ENCODE measurements around the gene TLE6.

TLE6 gene

GRCh38 chr19:2983351-2984214, 6.2 kb downstream of the TLE6 start:
- H3K14ac ChIP-seq (ENCODE audit: low read length) = no peak overlapping the region
- no peak overlapping the region for H2AK5ac ChIP-seq (ENCODE audit: low read length)
- no peak overlapping the region for H4K12ac ChIP-seq (ENCODE audit: low read depth, low read length)
- no peaks in the 10 kb centered on the region for H3K9me3 ChIP-seq (ENCODE audit: insufficient read depth, low read depth, low read length)
- H3K27me3 ChIP-seq (ENCODE audit: insufficient read depth, low read length) = peaks cover 11% of the 10 kb centered on the region
- no CpG with 5 or more reads among the region's 24 CpGs for WGBS (ENCODE audit: extremely low coverage, insufficient coverage, insufficient read length)
- H2BK120ac ChIP-seq (ENCODE audit: insufficient read depth, low read length, poor library complexity) = no peak overlapping the region
- peak overlapping the region; percentile 40 for H3K4me3 ChIP-seq (ENCODE audit: low read depth, low read length)
- no peak overlapping the region for H3K27ac ChIP-seq (ENCODE audit: low read depth, low read length)
- H3K23ac ChIP-seq (ENCODE audit: low read length) = no peak overlapping the region
- no peak overlapping the region for H3K4ac ChIP-seq (ENCODE audit: low read depth, low read length)
- H3K9ac ChIP-seq (ENCODE audit: low read length) = no peak overlapping the region
- H4K91ac ChIP-seq (ENCODE audit: low read depth, low read length) = no peak overlapping the region
- H3K18ac ChIP-seq (ENCODE audit: low read length) = no peak overlapping the region
- no peaks in the 10 kb centered on the region for H3K79me1 ChIP-seq (ENCODE audit: low read length)
- peak overlapping the region; percentile 54 for H3K4me2 ChIP-seq (ENCODE audit: low read length)
- no peak overlapping the region for H2BK12ac ChIP-seq (ENCODE audit: low read length)
- H2BK5ac ChIP-seq (ENCODE audit: low read depth, low read length, poor library complexity) = no peak overlapping the region
- no peak overlapping the region for H2AFZ ChIP-seq (ENCODE audit: insufficient read depth, low read length, poor library complexity)
- no peaks in the 10 kb centered on the region for H3K36me3 ChIP-seq (ENCODE audit: control insufficient read depth in 1 of 2, insufficient read depth in 2 of 2, low read length in 2 of 2)
- peak; percentile 97 to 98 for DNase-seq
- H3K79me2 ChIP-seq (ENCODE audit: control insufficient read depth, insufficient read depth, low read length, poor library complexity) = no peaks in the 10 kb centered on the region
- H4K8ac ChIP-seq (ENCODE audit: low read depth, low read length) = no peak overlapping the region
- H3K4me1 ChIP-seq (ENCODE audit: control insufficient read depth in 1 of 2, insufficient read depth in 2 of 2, low read length in 2 of 2) = peaks cover 4 to 8% of the 10 kb centered on the region in 2 experiments

GRCh38 chr19:2984215-2984528, 6.8 kb downstream of the TLE6 start:
- no peaks in the 10 kb centered on the region for H3K79me1 ChIP-seq (ENCODE audit: low read length)
- no CpG with 5 or more reads among the region's 14 CpGs for WGBS (ENCODE audit: extremely low coverage, insufficient coverage, insufficient read length)
- no peak overlapping the region for H3K9ac ChIP-seq (ENCODE audit: low read length)

GRCh38 chr19:2986951-2987524, 9.7 kb downstream of the TLE6 start:
- no peak for DNase-seq
- Histone ChIP-seq H3K9me3 (ENCODE audit: insufficient read depth, low read depth, low read length) (no peaks in the 10 kb centered on the region), H3K23ac (ENCODE audit: low read length) (no peak overlapping the region), H3K27ac (ENCODE audit: low read depth, low read length) (no peak overlapping the region), H4K91ac (ENCODE audit: low read depth, low read length) (no peak overlapping the region), H2BK120ac (ENCODE audit: insufficient read depth, low read length, poor library complexity) (no peak overlapping the region), H4K8ac (ENCODE audit: low read depth, low read length) (no peak overlapping the region), H3K4ac (ENCODE audit: low read depth, low read length) (no peak overlapping the region), H2AFZ (ENCODE audit: insufficient read depth, low read length, poor library complexity) (no peak overlapping the region), H3K79me1 (ENCODE audit: low read length) (no peaks in the 10 kb centered on the region), H2BK5ac (ENCODE audit: low read depth, low read length, poor library complexity) (no peak overlapping the region), H3K9ac (ENCODE audit: low read length) (no peak overlapping the region), H4K12ac (ENCODE audit: low read depth, low read length) (no peak overlapping the region), H3K14ac (ENCODE audit: low read length) (no peak overlapping the region), H3K4me3 (ENCODE audit: low read depth, low read length) (no peak overlapping the region), H3K79me2 (ENCODE audit: control insufficient read depth, insufficient read depth, low read length, poor library complexity) (no peaks in the 10 kb centered on the region), H3K36me3 (ENCODE audit: control insufficient read depth in 1 of 2, insufficient read depth in 2 of 2, low read length in 2 of 2) (no peaks in the 10 kb centered on the region), H2AK5ac (ENCODE audit: low read length) (no peak overlapping the region), H3K4me2 (ENCODE audit: low read length) (no peak overlapping the region), H2BK12ac (ENCODE audit: low read length) (no peak overlapping the region), H3K27me3 (ENCODE audit: insufficient read depth, low read length) (peaks cover 11% of the 10 kb centered on the region), H3K18ac (ENCODE audit: low read length) (no peak overlapping the region), H3K4me1 (ENCODE audit: control insufficient read depth in 1 of 2, insufficient read depth in 2 of 2, low read length in 2 of 2) (peaks cover 4 to 8% of the 10 kb centered on the region in 2 experiments)
- WGBS (ENCODE audit: extremely low coverage, insufficient coverage, insufficient read length) = no CpG with 5 or more reads among the region's 20 CpGs

More at GRCh38 chr19:2984215-2984528, 6.8 kb downstream of the TLE6 start:
- no peak overlapping the region for H4K91ac ChIP-seq (ENCODE audit: low read depth, low read length)
- H3K4ac ChIP-seq (ENCODE audit: low read depth, low read length) = no peak overlapping the region
- H3K9me3 ChIP-seq (ENCODE audit: insufficient read depth, low read depth, low read length) = no peaks in the 10 kb centered on the region
- no peaks in the 10 kb centered on the region for H3K79me2 ChIP-seq (ENCODE audit: control insufficient read depth, insufficient read depth, low read length, poor library complexity)
- no peak overlapping the region for H4K8ac ChIP-seq (ENCODE audit: low read depth, low read length)
- no peaks in the 10 kb centered on the region for H3K36me3 ChIP-seq (ENCODE audit: control insufficient read depth in 1 of 2, insufficient read depth in 2 of 2, low read length in 2 of 2)
- H2BK12ac ChIP-seq (ENCODE audit: low read length) = no peak overlapping the region
- H3K18ac ChIP-seq (ENCODE audit: low read length) = no peak overlapping the region
- no peak overlapping the region for H2AK5ac ChIP-seq (ENCODE audit: low read length)
- H3K23ac ChIP-seq (ENCODE audit: low read length) = no peak overlapping the region
- H2BK120ac ChIP-seq (ENCODE audit: insufficient read depth, low read length, poor library complexity) = no peak overlapping the region
- peak overlapping the region; percentile 40 for H3K4me3 ChIP-seq (ENCODE audit: low read depth, low read length)
- peaks cover 11% of the 10 kb centered on the region for H3K27me3 ChIP-seq (ENCODE audit: insufficient read depth, low read length)
- H3K4me2 ChIP-seq (ENCODE audit: low read length) = peak overlapping the region; percentile 54
- no peak overlapping the region for H4K12ac ChIP-seq (ENCODE audit: low read depth, low read length)
- no peak overlapping the region for H3K14ac ChIP-seq (ENCODE audit: low read length)
- H3K27ac ChIP-seq (ENCODE audit: low read depth, low read length) = no peak overlapping the region
- no peak overlapping the region for H2BK5ac ChIP-seq (ENCODE audit: low read depth, low read length, poor library complexity)
- no peak for DNase-seq
- H3K4me1 ChIP-seq (ENCODE audit: control insufficient read depth in 1 of 2, insufficient read depth in 2 of 2, low read length in 2 of 2) = peaks cover 4 to 8% of the 10 kb centered on the region in 2 experiments
- no peak overlapping the region for H2AFZ ChIP-seq (ENCODE audit: insufficient read depth, low read length, poor library complexity)

GRCh38 chr19:2987797-2988196, 10.4 kb downstream of the TLE6 start:
- no peaks in the 10 kb centered on the region for H3K9me3 ChIP-seq (ENCODE audit: insufficient read depth, low read depth, low read length)
- no peak overlapping the region for H2BK120ac ChIP-seq (ENCODE audit: insufficient read depth, low read length, poor library complexity)
- H2AFZ ChIP-seq (ENCODE audit: insufficient read depth, low read length, poor library complexity) = no peak overlapping the region
- no peak overlapping the region for H3K27ac ChIP-seq (ENCODE audit: low read depth, low read length)
- no CpG with 5 or more reads among the region's 12 CpGs for WGBS (ENCODE audit: extremely low coverage, insufficient coverage, insufficient read length)
- H4K91ac ChIP-seq (ENCODE audit: low read depth, low read length) = no peak overlapping the region
- peaks cover 4 to 8% of the 10 kb centered on the region in 2 experiments for H3K4me1 ChIP-seq (ENCODE audit: control insufficient read depth in 1 of 2, insufficient read depth in 2 of 2, low read length in 2 of 2)
- H3K36me3 ChIP-seq (ENCODE audit: control insufficient read depth in 1 of 2, insufficient read depth in 2 of 2, low read length in 2 of 2) = no peaks in the 10 kb centered on the region
- H3K79me2 ChIP-seq (ENCODE audit: control insufficient read depth, insufficient read depth, low read length, poor library complexity) = no peaks in the 10 kb centered on the region
- no peak overlapping the region for H2BK5ac ChIP-seq (ENCODE audit: low read depth, low read length, poor library complexity)
- H3K14ac ChIP-seq (ENCODE audit: low read length) = no peak overlapping the region
- no peak overlapping the region for H3K9ac ChIP-seq (ENCODE audit: low read length)
- H3K79me1 ChIP-seq (ENCODE audit: low read length) = no peaks in the 10 kb centered on the region
- H3K27me3 ChIP-seq (ENCODE audit: insufficient read depth, low read length) = peaks cover 11% of the 10 kb centered on the region
- no peak overlapping the region for H3K23ac ChIP-seq (ENCODE audit: low read length)
- no peak overlapping the region for H3K4me2 ChIP-seq (ENCODE audit: low read length)
- no peak overlapping the region for H4K12ac ChIP-seq (ENCODE audit: low read depth, low read length)
- no peak overlapping the region for H3K4ac ChIP-seq (ENCODE audit: low read depth, low read length)
- no peak overlapping the region for H3K4me3 ChIP-seq (ENCODE audit: low read depth, low read length)
- H4K8ac ChIP-seq (ENCODE audit: low read depth, low read length) = no peak overlapping the region
- H2BK12ac ChIP-seq (ENCODE audit: low read length) = no peak overlapping the region
- no peak for DNase-seq
- no peak overlapping the region for H2AK5ac ChIP-seq (ENCODE audit: low read length)
- no peak overlapping the region for H3K18ac ChIP-seq (ENCODE audit: low read length)

All from trophoblast cell (in vitro differentiated cells and primary cell).